IMR-90 (cell line): ENCODE results near the gene PNMA8B. TPM values are rescaled to one million over a fixed set of nuclear protein-coding genes. Genes with fewer than 3 reads are reported as not detected.
A peak's percentile ranks its signal among the peaks of the same experiment; 100 is the strongest.

ENCODE experiments used
- ATAC-seq: fragments of 200-7000 bp; cut with Tn5 transposase; 2 replicates; pipeline ENCODE4 v1.9.1; 2020; ENCODE audit warnings: low read depth, mild to moderate bottlenecking, moderate library complexity
- BruUV-seq: library from RNA; stranded (reverse); fragments of 400-500 nt; replicated peaks from 2 replicates; lab custom pipeline; 2021; lab: Mats Ljungman, UMichigan
- CTCF ChIA-PET: fragments of 300-600 bp; formaldehyde crosslinking; extraction: SDS; loops from one replicate; lab custom pipeline; 2021; ENCODE audit warnings: antibody characterized with exemption; lab: Yijun Ruan, JAX
- POLR2A ChIA-PET: fragments of 300-600 bp; sonication (Branson Sonifier 250); formaldehyde crosslinking; loops from one replicate; lab custom pipeline; 2022; ENCODE audit warnings: antibody characterized with exemption; ENCODE audit not compliant: unreplicated experiment; lab: Charles Lee
- DNase-seq: peaks from one replicate; pipeline ENCODE4 v3.0.0; 2013
- H2AFZ ChIP-seq: replicated peaks from 2 replicates; pipeline ENCODE3; 2013; ENCODE audit warnings: low read length, mild to moderate bottlenecking; ENCODE audit not compliant: poor library complexity
- H2AK5ac ChIP-seq: 2 replicates; pipeline ENCODE4 v1.6.1; 2013; ENCODE audit warnings: low read depth, low read length, inconsistent platforms
- H2AK9ac ChIP-seq: replicated peaks from 2 replicates; pipeline ENCODE3; 2013; ENCODE audit warnings: mild to moderate bottlenecking, low read depth, low read length, moderate library complexity; ENCODE audit not compliant: poor library complexity
- H2BK120ac ChIP-seq: 2 replicates; pipeline ENCODE4 v1.6.1; 2013; ENCODE audit warnings: low read depth, low read length, inconsistent platforms
- H2BK15ac ChIP-seq: 3 replicates; pipeline ENCODE4 v1.6.1; 2013; ENCODE audit warnings: low read depth, low read length, inconsistent platforms
- H2BK20ac ChIP-seq: 2 replicates; pipeline ENCODE4 v1.6.1; 2013; ENCODE audit warnings: low read depth, mild to moderate bottlenecking, inconsistent platforms, low read length, moderate library complexity
- H2BK5ac ChIP-seq: 2 replicates; pipeline ENCODE4 v1.6.1; 2013; ENCODE audit warnings: mild to moderate bottlenecking, low read depth, low read length, inconsistent platforms; ENCODE audit not compliant: poor library complexity, severe bottlenecking
- H3K14ac ChIP-seq: replicated peaks from 2 replicates; pipeline ENCODE4 v1.6.1; 2013; ENCODE audit warnings: low read depth, low read length, inconsistent platforms
- H3K18ac ChIP-seq: 2 replicates; pipeline ENCODE4 v1.6.1; 2013; ENCODE audit warnings: low read depth, low read length, control low read depth
- H3K23ac ChIP-seq: 2 replicates; pipeline ENCODE4 v1.6.1; 2013; ENCODE audit warnings: low read depth, low read length, inconsistent platforms
- H3K27ac ChIP-seq: 2 replicates; pipeline ENCODE4 v1.5.1; 2013; ENCODE audit warnings: mild to moderate bottlenecking, control low read depth, low read length; ENCODE audit not compliant: insufficient read depth
- H3K27me3 ChIP-seq: 2 replicates; pipeline ENCODE4 v1.6.1; 2013; ENCODE audit warnings: low read length; ENCODE audit not compliant: control insufficient read depth, insufficient read depth
- H3K36me3 ChIP-seq: 2 replicates; pipeline ENCODE4 v1.6.1; 2013; ENCODE audit warnings: low read length, mixed read lengths; ENCODE audit not compliant: control insufficient read depth, insufficient read depth
- H3K4ac ChIP-seq: 2 replicates; pipeline ENCODE4 v1.6.1; 2013; ENCODE audit warnings: low read depth, low read length, inconsistent platforms
- H3K4me1 ChIP-seq: 2 replicates; pipeline ENCODE4 v1.6.1; 2013; ENCODE audit warnings: low read length, mixed read lengths; ENCODE audit not compliant: control insufficient read depth, insufficient read depth
- H3K4me2 ChIP-seq: 2 replicates; pipeline ENCODE4 v1.6.1; 2013; ENCODE audit warnings: low read depth, mild to moderate bottlenecking, control low read depth, low read length, moderate library complexity
- H3K4me3 ChIP-seq: 2 replicates; pipeline ENCODE4 v1.5.1; 2013; ENCODE audit warnings: low read depth, mild to moderate bottlenecking, control low read depth, low read length, moderate library complexity; ENCODE audit not compliant: insufficient read depth
- H3K56ac ChIP-seq: 2 replicates; pipeline ENCODE4 v1.6.1; 2013; ENCODE audit warnings: low read length, inconsistent platforms; ENCODE audit not compliant: insufficient read depth; ENCODE audit errors: extremely low read depth
- H3K79me1 ChIP-seq, 2 experiments: 2 replicates each; pipeline ENCODE4 v1.6.1; 2013; ENCODE audit warnings: low read length in 2 of 2, inconsistent platforms in 1 of 2, low read depth in 1 of 2
- H3K9ac ChIP-seq: 2 replicates; pipeline ENCODE4 v1.6.1; 2013; ENCODE audit warnings: low read depth, low read length, control low read depth
- H3K9me1 ChIP-seq: 2 replicates; pipeline ENCODE4 v1.6.1; 2013; ENCODE audit warnings: low read length, inconsistent platforms; ENCODE audit not compliant: insufficient read depth
- H3K9me3 ChIP-seq: 2 replicates; pipeline ENCODE4 v1.6.1; 2013; ENCODE audit warnings: low read length; ENCODE audit not compliant: control insufficient read depth, insufficient read depth
- H4K20me1 ChIP-seq: 2 replicates; pipeline ENCODE4 v1.6.1; 2013; ENCODE audit warnings: low read length, inconsistent platforms; ENCODE audit not compliant: insufficient read depth
- H4K5ac ChIP-seq: 2 replicates; pipeline ENCODE4 v1.6.1; 2013; ENCODE audit warnings: mild to moderate bottlenecking, low read depth, low read length, control low read depth
- H4K8ac ChIP-seq, 2 experiments: 2 replicates each; pipeline ENCODE4 v1.6.1; 2013; ENCODE audit warnings: low read depth in 2 of 2, low read length in 2 of 2, control low read depth in 1 of 2, inconsistent platforms in 1 of 2
- H4K91ac ChIP-seq: 2 replicates; pipeline ENCODE4 v1.6.1; 2013; ENCODE audit warnings: low read depth, low read length, inconsistent platforms; ENCODE audit not compliant: insufficient read depth
- BHLHE40 ChIP-seq: fragments of 150-350 bp; IDR thresholded peaks from 2 replicates; pipeline ENCODE4 v1.6.1; 2016; ENCODE audit warnings: mild to moderate bottlenecking, low read depth, low read length
- CEBPB ChIP-seq: IDR thresholded peaks from 2 replicates; pipeline ENCODE4 v1.6.1; 2012; ENCODE audit warnings: low read depth, low read length, improper control_type of control experiment
- CHD1 ChIP-seq: IDR thresholded peaks from 2 replicates; pipeline ENCODE4 v1.6.1; 2012; ENCODE audit warnings: low read depth, low read length, improper control_type of control experiment
- CTCF ChIP-seq: conservative IDR thresholded peaks from 2 replicates; pipeline ENCODE4 v1.5.1; 2012; ENCODE audit warnings: mild to moderate bottlenecking, low read depth, low read length, improper control_type of control experiment
- ELK1 ChIP-seq: fragments of 150-350 bp; IDR thresholded peaks from 2 replicates; pipeline ENCODE4 v1.6.1; 2016; ENCODE audit warnings: low read depth, mild to moderate bottlenecking, low read length, moderate library complexity, borderline replicate concordance
- MAFK ChIP-seq: IDR thresholded peaks from 2 replicates; pipeline ENCODE4 v1.6.1; 2012; ENCODE audit warnings: low read depth, low read length, improper control_type of control experiment
- MAZ ChIP-seq: IDR thresholded peaks from 2 replicates; pipeline ENCODE4 v1.6.1; 2012; ENCODE audit warnings: low read depth, mild to moderate bottlenecking, low read length, improper control_type of control experiment, moderate library complexity, borderline replicate concordance
- MXI1 ChIP-seq: IDR thresholded peaks from 2 replicates; pipeline ENCODE4 v1.6.1; 2012; ENCODE audit warnings: low read depth, mild to moderate bottlenecking, low read length, moderate library complexity, borderline replicate concordance
- NFE2L2 ChIP-seq: fragments of 150-350 bp; IDR thresholded peaks from 2 replicates; pipeline ENCODE4 v1.6.1; 2016; ENCODE audit warnings: low read depth, mild to moderate bottlenecking, low read length
- POLR2A ChIP-seq: IDR thresholded peaks from 2 replicates; pipeline ENCODE4 v1.6.1; 2012; ENCODE audit warnings: mild to moderate bottlenecking, low read depth, low read length
- RAD21 ChIP-seq: IDR thresholded peaks from 2 replicates; pipeline ENCODE4 v1.6.1; 2012; ENCODE audit warnings: low read length, improper control_type of control experiment
- RCOR1 ChIP-seq: IDR thresholded peaks from 2 replicates; pipeline ENCODE4 v1.6.1; 2012; ENCODE audit warnings: mild to moderate bottlenecking, low read length, improper control_type of control experiment; ENCODE audit not compliant: insufficient replicate concordance
- RFX5 ChIP-seq: IDR thresholded peaks from 2 replicates; pipeline ENCODE4 v1.8.0; 2012; ENCODE audit warnings: low read depth, mild to moderate bottlenecking, low read length, moderate library complexity
- SMC3 ChIP-seq: fragments of 150-350 bp; IDR thresholded peaks from 2 replicates; pipeline ENCODE4 v1.6.1; 2016; ENCODE audit warnings: low read depth, mild to moderate bottlenecking, antibody characterized with exemption, low read length, moderate library complexity
- USF2 ChIP-seq: fragments of 150-350 bp; IDR thresholded peaks from 2 replicates; pipeline ENCODE4 v1.6.1; 2017; ENCODE audit warnings: mild to moderate bottlenecking, antibody characterized with exemption, low read length, low read depth
- WGBS, 2 experiments: methylation state at CpG; one replicate each; pipeline versions ENCODE4 v1.1.5 to v1.1.7; 2013; ENCODE audit warnings: missing lambda C conversion rate in 2 of 2; ENCODE audit not compliant: insufficient read length in 1 of 2; ENCODE audit errors: extremely low coverage in 2 of 2; 5-methylcytosine and 5-hydroxymethylcytosine counted together
- dilution Hi-C: fragments of 300-500 bp; cut with HindIII; formaldehyde crosslinking; loops from one replicate; pipeline ENCODE4 v1.14.3; 2018; ENCODE audit warnings: low sequenced_read_pairs; ENCODE audit not compliant: unreplicated experiment
- in situ Hi-C: fragments of 300-500 bp; cut with MboI; formaldehyde crosslinking; loops from 3 replicates; pipeline ENCODE4 v1.14.3; 2019; ENCODE audit warnings: low sequenced_read_pairs, inconsistent platforms, mixed read lengths
- intact Hi-C: fragments of 100-400 bp; cut with micrococcal nuclease; formaldehyde crosslinking; loops from 2 replicates; pipeline ENCODE4 v1.10.0; 2022
- polyA plus RNA-seq, 3 experiments: library from polyadenylated mRNA; depleted of rRNA; stranded (reverse); fragments of >200 nt; gene quantifications; 2 replicates each; pipeline ENCODE4 v1.2.3, GENCODE V29; 2012; ENCODE audit warnings: low replicate concordance in 1 of 3
- total RNA-seq: library from RNA; depleted of rRNA; stranded (reverse); fragments of >200 nt; gene quantifications from 2 replicates; pipeline ENCODE4 v1.2.3, GENCODE V29; 2012

PNMA8B gene
- total and polyA plus RNA-seq, 2 of the 4 experiments (the other 2 are of a cell fraction) = 0.12 to 0.18 TPM

DNA sequence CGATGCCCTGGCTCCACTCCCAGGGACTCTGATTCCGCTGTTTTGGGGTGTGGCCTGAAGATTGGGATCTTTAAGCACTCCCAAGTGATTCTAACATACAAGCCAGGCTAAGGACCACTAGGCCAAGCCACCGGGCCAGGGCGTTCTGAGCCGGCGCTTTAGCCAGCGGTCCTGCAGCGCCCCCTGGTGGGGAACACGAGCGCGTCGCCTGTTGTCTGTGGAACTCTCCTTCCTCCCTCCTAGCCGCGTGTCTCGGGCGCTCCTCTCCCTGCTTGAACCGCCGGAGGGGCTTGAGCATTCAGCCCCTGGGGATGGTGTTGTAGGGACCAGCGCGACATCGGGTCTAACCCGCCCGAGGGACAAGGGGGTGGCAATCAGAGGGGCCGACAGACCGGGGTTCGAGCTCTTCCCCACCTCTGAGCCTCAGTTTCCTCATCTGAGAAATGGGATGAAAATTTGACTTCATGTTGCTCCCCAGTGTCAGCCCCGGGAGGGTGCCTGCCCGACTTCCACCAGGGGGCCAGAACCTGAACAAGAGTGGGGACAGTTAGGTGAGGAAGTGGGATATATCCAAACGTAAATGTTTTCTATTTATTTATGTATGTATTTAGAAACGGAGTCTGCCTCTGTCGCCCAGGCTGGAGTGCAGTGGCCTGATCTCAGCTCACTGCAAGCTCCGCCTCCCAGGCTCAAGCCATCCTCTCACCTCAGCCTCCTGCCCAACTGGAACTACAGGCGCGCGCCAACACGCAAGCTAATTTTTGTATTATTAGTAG is 18.0 kb upstream of the PNMA8B start:
- Histone ChIP-seq H4K91ac (no peak overlapping the region), H3K9me1 (no peaks in the 10 kb centered on the region; the same call in 1 of the 2 replicates), H2BK15ac (no peak overlapping the region), H2AK9ac (no peak overlapping the region), H2AK5ac (no peak overlapping the region), H4K5ac (no peak overlapping the region), H3K79me1 (no peaks in the 10 kb centered on the region), H3K56ac (no peak overlapping the region), H3K23ac (no peak overlapping the region), H4K20me1 (no peaks in the 10 kb centered on the region), H3K4me1 (no peaks in the 10 kb centered on the region), H3K4me3 (no peak overlapping the region), H3K27me3 (peaks cover 10% of the 10 kb centered on the region), H3K14ac (no peak overlapping the region), H3K4me2 (no peak overlapping the region), H2BK20ac (no peak overlapping the region), H4K8ac (no peak overlapping the region), H3K36me3 (no peaks in the 10 kb centered on the region), H2BK5ac (no peak overlapping the region), H3K9me3 (peaks cover 9% of the 10 kb centered on the region), H3K18ac (no peak overlapping the region), H3K27ac (no peak overlapping the region), H3K9ac (no peak overlapping the region), H3K4ac (no peak overlapping the region), H2AFZ (peak overlapping the region; percentile 81), H2BK120ac (no peak overlapping the region)
- in situ Hi-C loops (no loop called here), intact Hi-C loops (loop anchor here (1.0 to 2.0 kb wide), 3 partner anchors 25 to 233 kb away; no protein-coding TSS in a partner anchor), dilution Hi-C loops (no loop called here)
- CTCF ChIA-PET = interaction anchor here (0.7 kb wide), 1 partner anchor 113 kb away, joined by 3 read pairs; no protein-coding TSS in a partner anchor
- ATAC-seq = peak; percentile 91
- POLR2A ChIA-PET = no interaction called here
- 100% methylated on average over 4 of the region's 36 CpGs; no CpG with 5 or more reads in 1 of the 2 experiments for WGBS, 2 experiments
- no TSS peak for BruUV-seq
- DNase-seq = peak; percentile 51
- TF ChIP-seq MAZ = no peak
- peak; percentile 73 for TF ChIP-seq SMC3
- no peak for TF ChIP-seq CEBPB
- no peak for TF ChIP-seq RFX5
- TF ChIP-seq CHD1 = no peak
- no peak for TF ChIP-seq NFE2L2
- TF ChIP-seq MXI1 = no peak
- TF ChIP-seq ELK1 = no peak
- TF ChIP-seq CTCF = peak; percentile 84
- no peak for TF ChIP-seq POLR2A
- TF ChIP-seq RCOR1 = no peak
- TF ChIP-seq USF2 = no peak
- peak; percentile 86 for TF ChIP-seq RAD21
- no peak for TF ChIP-seq BHLHE40
- no peak for TF ChIP-seq MAFK
